Neural cell (in vitro differentiated cells): ENCODE results near the gene NCOA4. TPM values are rescaled to one million over a fixed set of nuclear protein-coding genes. Genes with fewer than 3 reads are reported as not detected.
"Not testable (repeated sequence)": the region's sequence is repeated elsewhere in the genome, so short reads cannot be mapped to it uniquely, and the experiment has no call there.

Source experiments
- H2AFZ ChIP-seq: fragments of 200-600, 300-800 bp; sonication (generic), shearing (Covaris generic); 2 replicates; pipeline ENCODE4 v1.6.0; 2014; ENCODE audit warnings: low read depth, mild to moderate bottlenecking, antibody characterized with exemption, low read length, moderate library complexity
- H3F3A ChIP-seq: fragments of 200-600 bp; shearing (Covaris generic); 2 replicates; pipeline ENCODE4 v1.6.1; 2016; ENCODE audit warnings: mild to moderate bottlenecking, moderate library complexity, mixed read lengths, antibody characterized with exemption, low read length; ENCODE audit not compliant: insufficient read depth, poor library complexity, severe bottlenecking
- H3K27ac ChIP-seq: fragments of 200-600, 300-800 bp; sonication (generic), shearing (Covaris generic); 2 replicates; pipeline ENCODE4 v1.5.1; 2014; ENCODE audit warnings: mild to moderate bottlenecking, low read length, moderate library complexity
- H3K27me3 ChIP-seq: fragments of 300-800, 200-600 bp; sonication (generic), shearing (Covaris generic); 2 replicates; pipeline ENCODE4 v1.6.0; 2014; ENCODE audit warnings: mild to moderate bottlenecking, low read depth, low read length, moderate library complexity; ENCODE audit not compliant: insufficient read depth
- H3K36me3 ChIP-seq: fragments of 300-800, 200-600 bp; sonication (generic), shearing (Covaris generic); 2 replicates; pipeline ENCODE4 v1.5.1; 2014; ENCODE audit warnings: mild to moderate bottlenecking, antibody characterized with exemption, low read length, moderate library complexity; ENCODE audit not compliant: insufficient read depth
- H3K4me2 ChIP-seq: fragments of 300-800, 200-600 bp; sonication (generic), shearing (Covaris generic); 2 replicates; pipeline ENCODE4 v1.6.0; 2014; ENCODE audit warnings: mild to moderate bottlenecking, low read length
- H3K4me3 ChIP-seq: fragments of 300-800, 200-600 bp; sonication (generic), shearing (Covaris generic); 2 replicates; pipeline ENCODE4 v1.5.1; 2014; ENCODE audit warnings: mild to moderate bottlenecking, low read length, moderate library complexity
- H3K79me2 ChIP-seq: fragments of 200-600 bp; shearing (Covaris generic); replicated peaks from 2 replicates; pipeline ENCODE4 v1.6.0; 2014; ENCODE audit warnings: mild to moderate bottlenecking, low read length, moderate library complexity; ENCODE audit not compliant: insufficient read depth
- H3K9ac ChIP-seq: fragments of 300-800, 200-600 bp; sonication (generic), shearing (Covaris generic); 2 replicates; pipeline ENCODE4 v1.6.1; 2016; ENCODE audit warnings: mild to moderate bottlenecking, low read length, mixed read lengths
- H3K9me2 ChIP-seq: fragments of 200-600 bp; shearing (Covaris generic); 2 replicates; pipeline ENCODE4 v1.6.1; 2016; ENCODE audit warnings: mild to moderate bottlenecking, low read length, mixed read lengths; ENCODE audit not compliant: insufficient read depth
- H3K9me3 ChIP-seq: fragments of 200-600, 300-800 bp; sonication (generic), shearing (Covaris generic); 2 replicates; pipeline ENCODE4 v1.6.1; 2016; ENCODE audit warnings: mild to moderate bottlenecking, mixed run types, low read length, moderate library complexity, mixed read lengths
- H4K20me1 ChIP-seq: fragments of 200-600 bp; shearing (Covaris generic); 2 replicates; pipeline ENCODE4 v1.6.1; 2016; ENCODE audit warnings: mild to moderate bottlenecking, mixed run types; ENCODE audit not compliant: insufficient read depth
- EP300 ChIP-seq: fragments of 450-650 bp; conservative IDR thresholded peaks from 2 replicates; pipeline ENCODE4 v1.6.1; 2014; ENCODE audit warnings: antibody characterized with exemption, mild to moderate bottlenecking, moderate library complexity; ENCODE audit not compliant: poor library complexity, severe bottlenecking
- EZH2 ChIP-seq: fragments of 200-600, 300-800 bp; shearing (Covaris generic), sonication (generic); IDR thresholded peaks from 2 replicates; pipeline ENCODE4 v1.6.1; 2014; ENCODE audit warnings: antibody characterized with exemption, low read length, borderline replicate concordance, mild to moderate bottlenecking; ENCODE audit not compliant: insufficient read depth, poor library complexity, severe bottlenecking
- MXI1 ChIP-seq: fragments of 450-650 bp; conservative IDR thresholded peaks from 2 replicates; pipeline ENCODE4 v1.6.1; 2014; ENCODE audit warnings: antibody characterized with exemption, mild to moderate bottlenecking; ENCODE audit not compliant: poor library complexity, severe bottlenecking
- POLR2AphosphoS5 ChIP-seq: IDR thresholded peaks from 2 replicates; pipeline ENCODE4 v1.6.1; 2012
- RAD21 ChIP-seq: fragments of 450-650 bp; conservative IDR thresholded peaks from 2 replicates; pipeline ENCODE4 v1.6.1; 2014; ENCODE audit warnings: antibody characterized with exemption, mild to moderate bottlenecking, moderate library complexity
- REST ChIP-seq: IDR thresholded peaks from 2 replicates; pipeline ENCODE4 v1.6.1; 2012; ENCODE audit warnings: borderline replicate concordance
- SMC3 ChIP-seq: fragments of 450-650 bp; conservative IDR thresholded peaks from 2 replicates; pipeline ENCODE4 v1.6.1; 2014; ENCODE audit warnings: antibody characterized with exemption, mild to moderate bottlenecking, moderate library complexity; ENCODE audit not compliant: poor library complexity
- TAF1 ChIP-seq: IDR thresholded peaks from 2 replicates; pipeline ENCODE4 v1.6.1; 2012; ENCODE audit warnings: low read depth
- polyA plus RNA-seq: library from polyadenylated mRNA; depleted of rRNA; stranded (reverse); fragments of >200 nt; gene quantifications from 2 replicates; pipeline ENCODE4 v1.2.3, GENCODE V29; 2014
- TF ChIP-seq, protein P1 (sequence below): fragments of 450-650 bp; IDR thresholded peaks from 2 replicates; pipeline ENCODE4 v1.5.1; 2014; ENCODE audit warnings: antibody characterized with exemption, mild to moderate bottlenecking, moderate library complexity; ENCODE audit not compliant: poor library complexity, severe bottlenecking

The NCOA4 gene
- polyA plus RNA-seq, 1 donor from 2014 or later = 131 TPM

DNA sequence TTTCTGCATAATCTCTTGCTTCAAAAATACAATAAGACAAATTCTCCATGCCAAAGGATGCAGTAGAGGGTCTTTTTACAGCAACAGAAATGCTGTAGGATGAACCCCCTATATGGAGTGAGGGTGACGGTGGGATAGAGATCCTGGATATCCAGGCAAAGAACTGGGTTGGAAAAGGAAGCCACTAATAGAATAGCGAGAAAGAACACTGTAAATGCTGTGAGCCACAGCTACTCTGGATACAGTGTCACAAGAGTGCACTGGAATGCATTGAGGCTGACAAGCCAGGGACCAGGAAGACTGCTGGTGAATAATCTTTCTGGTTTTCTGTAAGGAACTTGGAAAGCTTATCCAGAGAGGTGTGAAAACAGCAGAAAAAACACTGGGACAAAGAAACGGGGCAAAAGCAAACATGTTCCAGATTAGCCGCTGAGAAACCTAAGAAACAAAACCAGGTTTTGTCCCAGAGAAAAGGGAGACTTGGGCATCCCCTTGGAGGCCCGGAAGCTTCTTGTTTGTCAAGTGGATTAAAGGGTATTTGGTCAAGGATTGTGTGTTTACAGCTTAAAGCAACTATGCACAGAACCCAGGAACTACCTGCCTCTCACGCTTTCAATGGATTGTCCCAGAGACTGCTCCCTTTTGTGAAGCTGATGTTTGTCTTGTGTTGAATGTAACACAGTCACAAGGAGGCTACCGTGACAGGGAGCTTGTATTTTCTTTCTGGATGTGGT is 21.8 kb upstream of the NCOA4 start:
- Histone ChIP-seq H3K4me2 (no peak overlapping the region), H3K9me2 (no peaks in the 10 kb centered on the region), H2AFZ (no peak overlapping the region), H3K9me3 (no peaks in the 10 kb centered on the region), H3K36me3 (no peaks in the 10 kb centered on the region), H3F3A (no peaks in the 10 kb centered on the region), H4K20me1 (no peaks in the 10 kb centered on the region), H3K4me3 (no peak overlapping the region), H3K79me2 (no peaks in the 10 kb centered on the region), H3K27me3 (no peaks in the 10 kb centered on the region), H3K9ac (no peak overlapping the region), H3K27ac (no peak overlapping the region)
- no peak for TF ChIP-seq SMC3
- no peak for TF ChIP-seq EZH2
- no peak for TF ChIP-seq REST
- TF ChIP-seq TAF1 = no peak
- no peak for TF ChIP-seq POLR2AphosphoS5
- no peak for TF ChIP-seq RAD21
- TF ChIP-seq MXI1 = no peak
- TF ChIP-seq, protein P1, sequence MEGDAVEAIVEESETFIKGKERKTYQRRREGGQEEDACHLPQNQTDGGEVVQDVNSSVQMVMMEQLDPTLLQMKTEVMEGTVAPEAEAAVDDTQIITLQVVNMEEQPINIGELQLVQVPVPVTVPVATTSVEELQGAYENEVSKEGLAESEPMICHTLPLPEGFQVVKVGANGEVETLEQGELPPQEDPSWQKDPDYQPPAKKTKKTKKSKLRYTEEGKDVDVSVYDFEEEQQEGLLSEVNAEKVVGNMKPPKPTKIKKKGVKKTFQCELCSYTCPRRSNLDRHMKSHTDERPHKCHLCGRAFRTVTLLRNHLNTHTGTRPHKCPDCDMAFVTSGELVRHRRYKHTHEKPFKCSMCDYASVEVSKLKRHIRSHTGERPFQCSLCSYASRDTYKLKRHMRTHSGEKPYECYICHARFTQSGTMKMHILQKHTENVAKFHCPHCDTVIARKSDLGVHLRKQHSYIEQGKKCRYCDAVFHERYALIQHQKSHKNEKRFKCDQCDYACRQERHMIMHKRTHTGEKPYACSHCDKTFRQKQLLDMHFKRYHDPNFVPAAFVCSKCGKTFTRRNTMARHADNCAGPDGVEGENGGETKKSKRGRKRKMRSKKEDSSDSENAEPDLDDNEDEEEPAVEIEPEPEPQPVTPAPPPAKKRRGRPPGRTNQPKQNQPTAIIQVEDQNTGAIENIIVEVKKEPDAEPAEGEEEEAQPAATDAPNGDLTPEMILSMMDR = no peak
- no peak for TF ChIP-seq EP300

DNA sequence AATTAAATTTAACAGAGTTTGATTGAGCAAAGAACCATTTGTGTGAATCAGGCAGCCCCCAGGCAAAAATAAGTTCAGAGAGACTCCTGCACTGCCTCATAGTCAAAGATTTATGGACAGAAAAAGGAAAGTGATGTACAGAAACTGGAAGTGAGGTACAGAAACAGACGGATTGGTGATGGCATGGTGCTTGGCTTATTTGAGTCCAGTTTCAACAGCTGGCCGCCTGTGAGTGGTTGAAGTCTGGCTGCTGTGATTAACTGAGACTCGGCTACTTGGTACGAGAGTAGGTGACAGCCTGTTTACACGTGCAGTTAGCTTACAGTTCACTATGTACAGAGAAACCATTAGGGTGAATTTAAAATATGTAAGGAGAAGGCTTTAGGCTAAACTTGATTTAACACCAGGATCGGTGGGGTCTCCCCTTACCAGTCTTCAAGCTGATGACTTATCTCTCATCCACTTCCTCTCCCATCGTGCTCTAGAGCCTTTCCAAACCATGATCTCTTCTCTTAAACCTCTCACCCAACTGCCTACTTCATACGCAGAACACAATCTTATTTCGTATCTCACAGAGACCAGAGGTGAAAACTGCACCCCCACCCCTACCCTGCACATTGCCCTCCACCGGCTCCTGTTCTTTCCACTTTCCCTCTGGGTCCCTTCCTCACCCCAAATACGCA is 20.7 kb upstream of the NCOA4 start:
- no peak overlapping the region for H3K27ac ChIP-seq
- no peaks in the 10 kb centered on the region for H3K79me2 ChIP-seq
- H3K36me3 ChIP-seq = no peaks in the 10 kb centered on the region
- no peaks in the 10 kb centered on the region for H3K9me3 ChIP-seq
- no peaks in the 10 kb centered on the region for H3F3A ChIP-seq
- H3K9me2 ChIP-seq = no peaks in the 10 kb centered on the region
- no peak overlapping the region for H2AFZ ChIP-seq
- H3K4me3 ChIP-seq = no peak overlapping the region
- no peak overlapping the region for H3K9ac ChIP-seq
- H3K4me2 ChIP-seq = no peak overlapping the region
- TF ChIP-seq EZH2 = no peak
- TF ChIP-seq POLR2AphosphoS5 = no peak
- no peak for TF ChIP-seq SMC3
- no peak for TF ChIP-seq TAF1
- no peaks in the 10 kb centered on the region for H4K20me1 ChIP-seq
- no peaks in the 10 kb centered on the region for H3K27me3 ChIP-seq

- not testable (repeated sequence) for H4K20me1 ChIP-seq, H3K4me3 ChIP-seq, H3K27me3 ChIP-seq, H3K4me2 ChIP-seq, H3K36me3 ChIP-seq, H3K9ac ChIP-seq, H3K9me3 ChIP-seq, H2AFZ ChIP-seq, H3F3A ChIP-seq, H3K9me2 ChIP-seq, H3K79me2 ChIP-seq, H3K27ac ChIP-seq
Observed at GRCh38 chr10:46049497-46049831, 19.0 kb upstream of the NCOA4 start.
